ENCODE data around the gene TNFRSF6B.
"Not testable (repeated sequence)": the region's sequence is repeated elsewhere in the genome, so short reads cannot be mapped to it uniquely, and the experiment has no call there.

The TNFRSF6B gene

GRCh38 chr20:63711085-63711645 lies 14.7 kb downstream of the TNFRSF6B start:
- in situ Hi-C loops (cut with MboI; ENCODE audit: low sequenced_read_pairs), result no loop called here
- Histone ChIP-seq H3K27me3 (ENCODE audit: low read depth) (no peaks in the 10 kb centered on the region), H3K4me1 (peaks cover 4% of the 10 kb centered on the region), H3K9me3 (no peaks in the 10 kb centered on the region; the same call in none of the 2 replicates), H3K4me3 (no peak overlapping the region), H3K36me3 (replicated peaks) (peaks cover 53% of the 10 kb centered on the region)
- DNase-seq (ENCODE audit: low spot score in 2 of 2), result no peak

GRCh38 chr20:63712191-63712590 lies 15.7 kb downstream of the TNFRSF6B start:
- Histone ChIP-seq H3K4me1 (no peaks in the 10 kb centered on the region; the same call in 1 of the 2 replicates), H3K36me3 (replicated peaks) (peaks cover 48% of the 10 kb centered on the region), H3K4me3 (no peak overlapping the region), H3K27me3 (ENCODE audit: low read depth) (no peaks in the 10 kb centered on the region), H3K9me3 (no peaks in the 10 kb centered on the region; the same call in none of the 2 replicates)
- no peak for DNase-seq (ENCODE audit: low spot score in 2 of 2)
- in situ Hi-C loops (cut with MboI; ENCODE audit: low sequenced_read_pairs), result no loop called here

- Histone ChIP-seq H3K9me3 (no peaks in the 10 kb centered on the region; the same call in none of the 2 replicates), H3K36me3 (replicated peaks) (peaks cover 57% of the 10 kb centered on the region), H3K27me3 (ENCODE audit: low read depth) (no peaks in the 10 kb centered on the region), H3K4me1 (no peaks in the 10 kb centered on the region), H3K4me3 (no peak overlapping the region)
- no peak for DNase-seq (ENCODE audit: low spot score in 2 of 2)
- in situ Hi-C loops (cut with MboI; ENCODE audit: low sequenced_read_pairs), result no loop called here
These were observed 18.4 kb downstream of the TNFRSF6B start for GRCh38 chr20:63714858-63715257.

- H3K4me1 ChIP-seq, result no peaks in the 10 kb centered on the region
- H3K27me3 ChIP-seq (ENCODE audit: low read depth), result no peaks in the 10 kb centered on the region
- in situ Hi-C loops (cut with MboI; ENCODE audit: low sequenced_read_pairs), result no loop called here
- no peaks in the 10 kb centered on the region; the same call in none of the 2 replicates for H3K9me3 ChIP-seq
- peaks cover 40% of the 10 kb centered on the region for H3K36me3 ChIP-seq (replicated peaks)
- no peak overlapping the region for H3K4me3 ChIP-seq
- DNase-seq (ENCODE audit: low spot score in 2 of 2), result no peak
These were observed 22.5 kb downstream of the TNFRSF6B start for GRCh38 chr20:63718996-63719395.

GRCh38 chr20:63722967-63723622 lies 26.6 kb downstream of the TNFRSF6B start:
- DNase-seq (ENCODE audit: low spot score in 2 of 2); in situ Hi-C loops (cut with MboI; ENCODE audit: low sequenced_read_pairs); H3K27me3 ChIP-seq (ENCODE audit: low read depth); H3K4me3 ChIP-seq; H3K4me1 ChIP-seq; H3K9me3 ChIP-seq: not testable (repeated sequence)
- H3K36me3 ChIP-seq (replicated peaks), result peaks cover 33% of the 10 kb centered on the region

- H3K4me3 ChIP-seq; H3K4me1 ChIP-seq; in situ Hi-C loops (cut with MboI; ENCODE audit: low sequenced_read_pairs); H3K9me3 ChIP-seq; H3K27me3 ChIP-seq (ENCODE audit: low read depth); DNase-seq (ENCODE audit: low spot score in 2 of 2): not testable (repeated sequence)
- H3K36me3 ChIP-seq (replicated peaks), result peaks cover 16% of the 10 kb centered on the region
These were observed 33.8 kb downstream of the TNFRSF6B start for GRCh38 chr20:63730189-63730733.

- Histone ChIP-seq H3K4me3 (no peak overlapping the region), H3K4me1 (no peaks in the 10 kb centered on the region), H3K9me3 (no peaks in the 10 kb centered on the region), H3K27me3 (ENCODE audit: low read depth) (no peaks in the 10 kb centered on the region), H3K36me3 (replicated peaks) (peaks cover 12% of the 10 kb centered on the region)
- DNase-seq (ENCODE audit: low spot score in 2 of 2), result no peak
- in situ Hi-C loops (cut with MboI; ENCODE audit: low sequenced_read_pairs), result no loop called here
These were observed 35.0 kb downstream of the TNFRSF6B start for GRCh38 chr20:63731410-63731809.

GRCh38 chr20:63732118-63733095 lies 36.0 kb downstream of the TNFRSF6B start:
- Histone ChIP-seq H3K4me3 (no peak overlapping the region), H3K27me3 (ENCODE audit: low read depth) (no peaks in the 10 kb centered on the region), H3K36me3 (replicated peaks) (peaks cover 9% of the 10 kb centered on the region), H3K4me1 (no peaks in the 10 kb centered on the region), H3K9me3 (no peaks in the 10 kb centered on the region)
- DNase-seq (ENCODE audit: low spot score in 2 of 2), result no peak
- in situ Hi-C loops (cut with MboI; ENCODE audit: low sequenced_read_pairs), result no loop called here

- Histone ChIP-seq H3K27me3 (ENCODE audit: low read depth) (no peaks in the 10 kb centered on the region), H3K4me1 (no peaks in the 10 kb centered on the region), H3K36me3 (replicated peaks) (peaks cover 9% of the 10 kb centered on the region), H3K4me3 (no peak overlapping the region), H3K9me3 (no peaks in the 10 kb centered on the region)
- DNase-seq (ENCODE audit: low spot score in 2 of 2), result no peak
- in situ Hi-C loops (cut with MboI; ENCODE audit: low sequenced_read_pairs), result no loop called here
These were observed 36.7 kb downstream of the TNFRSF6B start for GRCh38 chr20:63733117-63733516.

- Histone ChIP-seq H3K4me3 (no peak overlapping the region), H3K9me3 (no peaks in the 10 kb centered on the region), H3K27me3 (ENCODE audit: low read depth) (no peaks in the 10 kb centered on the region), H3K36me3 (replicated peaks) (peaks cover 9% of the 10 kb centered on the region), H3K4me1 (no peaks in the 10 kb centered on the region)
- in situ Hi-C loops (cut with MboI; ENCODE audit: low sequenced_read_pairs), result no loop called here
- no peak for DNase-seq (ENCODE audit: low spot score in 2 of 2)
These were observed 37.2 kb downstream of the TNFRSF6B start for GRCh38 chr20:63733579-63734081.

- Histone ChIP-seq H3K36me3 (replicated peaks) (peaks cover 9% of the 10 kb centered on the region), H3K4me1 (peaks cover 2% of the 10 kb centered on the region; the same call in 1 of the 2 replicates), H3K27me3 (ENCODE audit: low read depth) (no peaks in the 10 kb centered on the region), H3K4me3 (no peak overlapping the region), H3K9me3 (no peaks in the 10 kb centered on the region)
- no peak for DNase-seq (ENCODE audit: low spot score in 2 of 2)
- in situ Hi-C loops (cut with MboI; ENCODE audit: low sequenced_read_pairs), result no loop called here
These were observed 37.9 kb downstream of the TNFRSF6B start for GRCh38 chr20:63734111-63734945.

- Histone ChIP-seq H3K27me3 (ENCODE audit: low read depth) (no peaks in the 10 kb centered on the region), H3K4me1 (peaks cover 2% of the 10 kb centered on the region; the same call in 1 of the 2 replicates), H3K4me3 (no peak overlapping the region), H3K9me3 (no peaks in the 10 kb centered on the region), H3K36me3 (replicated peaks) (peaks cover 9% of the 10 kb centered on the region)
- in situ Hi-C loops (cut with MboI; ENCODE audit: low sequenced_read_pairs), result no loop called here
- no peak for DNase-seq (ENCODE audit: low spot score in 2 of 2)
These were observed 38.8 kb downstream of the TNFRSF6B start for GRCh38 chr20:63734946-63735858.
